HCT116 (cell line): ENCODE measurements around the gene CYP24A1. TPM values are rescaled to one million over a fixed set of nuclear protein-coding genes. Genes with fewer than 3 reads are reported as not detected.

Experiments used
- CBX3 ChIP-seq: IDR thresholded peaks from 2 replicates; pipeline ENCODE4 v1.6.1; 2012; ENCODE audit warnings: low read depth
- EGR1 ChIP-seq: IDR thresholded peaks from 2 replicates; pipeline ENCODE4 v1.6.1; 2012; ENCODE audit warnings: low read depth
- ELF1 ChIP-seq: IDR thresholded peaks from 2 replicates; pipeline ENCODE4 v1.6.1; 2012; ENCODE audit warnings: low read depth, borderline replicate concordance
- FOSL1 ChIP-seq: IDR thresholded peaks from 2 replicates; pipeline ENCODE4 v1.6.1; 2012; ENCODE audit warnings: low read depth
- JUND ChIP-seq: IDR thresholded peaks from 2 replicates; pipeline ENCODE4 v1.6.1; 2012
- POLR2A ChIP-seq: IDR thresholded peaks from 2 replicates; pipeline ENCODE4 v1.7.0; 2011; ENCODE audit warnings: borderline replicate concordance; ENCODE audit not compliant: insufficient read depth, insufficient read length; ENCODE audit errors: extremely low read depth
- SIN3A ChIP-seq: IDR thresholded peaks from 2 replicates; pipeline ENCODE4 v1.6.1; 2012; ENCODE audit warnings: low read depth
- TCF7L2 ChIP-seq: IDR thresholded peaks from 2 replicates; pipeline ENCODE4 v1.7.0; 2011; ENCODE audit warnings: borderline replicate concordance, inconsistent platforms; ENCODE audit not compliant: insufficient read depth, insufficient read length; ENCODE audit errors: extremely low read depth
- ZBTB33 ChIP-seq: IDR thresholded peaks from 2 replicates; pipeline ENCODE4 v1.6.1; 2011; ENCODE audit warnings: mild to moderate bottlenecking, low read length, moderate library complexity; ENCODE audit not compliant: insufficient replicate concordance; ENCODE audit errors: extremely low read depth
- ZNF274 ChIP-seq: fragments of 200-500 bp; sonication (Bioruptor generic); IDR thresholded peaks from 2 replicates; pipeline ENCODE4 v1.6.1; 2014; ENCODE audit warnings: mild to moderate bottlenecking, low read depth, low read length, inconsistent platforms
- total RNA-seq: library from RNA; stranded (reverse); gene quantifications from one replicate; pipeline ENCODE4 v1.2.1, GENCODE V29; 2021; ENCODE audit not compliant: unreplicated experiment
- TF ChIP-seq, protein P1 (sequence below), 3 experiments: fragments of 200-600 bp in 1 of 3; sonication (generic) in 1 of 3; IDR thresholded peaks in 2 of 3; conservative IDR thresholded peaks in 1 of 3; 2 replicates each; pipeline ENCODE4 v1.5.1; 2012 to 2017; ENCODE audit warnings: low read depth in 2 of 3, low read length in 2 of 3, antibody characterized with exemption in 1 of 3, borderline replicate concordance in 1 of 3, control low read depth in 1 of 3, mild to moderate bottlenecking in 1 of 3, mixed read lengths in 1 of 3, mixed run types in 1 of 3, moderate library complexity in 1 of 3; ENCODE audit not compliant: insufficient read depth in 1 of 3

CYP24A1 gene
- total RNA-seq, 1 experiment from 2014 or later = 267 TPM

DNA sequence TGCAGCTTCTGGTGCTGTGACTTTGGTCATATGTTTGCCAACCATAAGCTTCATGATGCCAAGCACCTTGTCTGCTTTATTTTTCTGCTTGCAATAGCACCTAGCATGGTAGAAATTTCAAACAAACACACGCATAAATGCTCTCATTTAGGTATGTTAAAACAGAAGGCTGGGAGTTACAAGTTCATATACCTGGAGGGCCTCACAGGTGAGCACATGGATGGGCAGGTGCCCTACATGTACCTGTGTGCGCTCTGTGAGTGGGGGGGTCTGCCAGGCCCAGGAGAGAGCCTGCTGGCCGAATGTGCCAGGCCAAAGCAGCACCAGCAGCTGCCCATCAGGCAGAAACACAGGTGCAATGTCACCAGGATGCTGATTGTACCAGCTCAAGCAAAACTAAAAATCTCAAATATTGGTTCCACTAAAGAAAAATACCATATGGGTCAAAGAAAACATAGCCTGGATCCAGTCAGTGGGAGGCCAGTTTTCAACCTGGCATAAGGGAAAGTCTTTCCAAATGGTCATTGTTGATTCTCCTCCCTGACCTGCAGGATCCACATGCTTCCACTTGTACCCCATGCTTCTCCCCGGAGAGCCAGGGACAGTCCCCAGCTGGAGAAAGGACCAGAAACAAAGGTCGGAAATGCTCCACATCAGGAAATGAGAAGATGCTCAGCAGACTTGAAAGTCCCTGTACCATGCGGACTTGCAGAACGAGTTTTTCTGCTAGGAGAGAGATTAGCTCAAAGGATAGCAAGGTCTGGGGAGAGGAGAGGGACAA is 26.9 kb upstream of the CYP24A1 start (continued):
- TF ChIP-seq, protein P1, sequence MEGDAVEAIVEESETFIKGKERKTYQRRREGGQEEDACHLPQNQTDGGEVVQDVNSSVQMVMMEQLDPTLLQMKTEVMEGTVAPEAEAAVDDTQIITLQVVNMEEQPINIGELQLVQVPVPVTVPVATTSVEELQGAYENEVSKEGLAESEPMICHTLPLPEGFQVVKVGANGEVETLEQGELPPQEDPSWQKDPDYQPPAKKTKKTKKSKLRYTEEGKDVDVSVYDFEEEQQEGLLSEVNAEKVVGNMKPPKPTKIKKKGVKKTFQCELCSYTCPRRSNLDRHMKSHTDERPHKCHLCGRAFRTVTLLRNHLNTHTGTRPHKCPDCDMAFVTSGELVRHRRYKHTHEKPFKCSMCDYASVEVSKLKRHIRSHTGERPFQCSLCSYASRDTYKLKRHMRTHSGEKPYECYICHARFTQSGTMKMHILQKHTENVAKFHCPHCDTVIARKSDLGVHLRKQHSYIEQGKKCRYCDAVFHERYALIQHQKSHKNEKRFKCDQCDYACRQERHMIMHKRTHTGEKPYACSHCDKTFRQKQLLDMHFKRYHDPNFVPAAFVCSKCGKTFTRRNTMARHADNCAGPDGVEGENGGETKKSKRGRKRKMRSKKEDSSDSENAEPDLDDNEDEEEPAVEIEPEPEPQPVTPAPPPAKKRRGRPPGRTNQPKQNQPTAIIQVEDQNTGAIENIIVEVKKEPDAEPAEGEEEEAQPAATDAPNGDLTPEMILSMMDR (IDR thresholded peaks at IDR 0.05 in 2 of 3, conservative IDR thresholded peaks at IDR 0.05 in 1 of 3; ENCODE audit: borderline replicate concordance in 1 of 3, insufficient read depth in 1 of 3, low read depth in 2 of 3, low read length in 2 of 3) = no peak
- TF ChIP-seq CBX3 = no peak
- no peak for TF ChIP-seq ZBTB33
- TF ChIP-seq FOSL1 = no peak
- no peak for TF ChIP-seq EGR1
- TF ChIP-seq POLR2A = no peak
- no peak for TF ChIP-seq ZNF274
- no peak for TF ChIP-seq ELF1
- TF ChIP-seq TCF7L2 = no peak
- TF ChIP-seq SIN3A = no peak
- TF ChIP-seq JUND = no peak
